ENCODE data around the gene PDP2.

DNA sequence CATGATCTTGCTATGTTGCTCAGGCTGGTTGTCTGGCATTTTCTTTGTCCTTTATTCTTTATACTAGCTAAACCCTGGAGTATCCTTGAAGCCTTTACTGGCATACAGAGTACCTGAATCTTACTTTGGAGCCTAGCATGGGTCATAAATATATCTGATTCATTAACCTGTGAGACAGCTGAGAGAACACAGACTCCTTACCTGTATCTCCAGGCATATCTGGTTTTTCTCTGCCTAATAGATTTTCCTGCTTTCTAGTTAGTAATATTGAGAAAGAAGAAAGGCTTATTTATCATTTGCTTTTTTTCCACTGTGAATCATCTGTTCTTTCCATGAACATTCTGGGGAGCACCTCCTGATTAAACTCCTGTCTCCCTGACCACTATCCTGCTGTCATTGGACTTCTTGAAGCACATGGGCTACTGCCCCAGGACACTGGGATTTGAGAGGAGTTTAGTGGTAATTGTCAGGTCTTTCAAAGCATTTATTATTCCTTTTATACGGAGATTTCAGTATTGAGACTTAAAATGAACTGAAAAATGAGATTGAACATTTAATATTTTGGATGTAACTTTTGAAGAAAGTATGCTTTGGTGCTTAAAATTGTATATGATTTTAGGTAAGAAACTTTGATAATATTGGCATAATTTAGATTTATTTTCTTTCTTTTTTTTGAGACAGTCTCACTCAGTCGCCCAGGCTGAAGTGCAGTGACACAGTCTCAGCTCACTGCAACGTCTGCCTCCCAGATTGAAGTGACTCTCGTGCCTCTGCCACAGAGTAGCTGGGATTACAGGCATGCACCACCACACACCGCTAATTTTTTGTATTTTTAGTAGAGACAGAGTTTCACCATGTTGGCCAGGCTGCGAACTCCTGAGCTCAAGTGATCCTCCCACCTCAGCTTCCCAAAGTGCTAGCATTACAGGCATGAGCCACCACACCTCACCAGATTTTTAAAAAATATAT is 8.6 kb downstream of the PDP2 start:
- no peak for TF ChIP-seq FOXM1 (IDR thresholded peaks at IDR 0.05; ENCODE audit: low read depth)
- no peak for TF ChIP-seq GABPA (IDR thresholded peaks at IDR 0.05; ENCODE audit: low read depth)
- no peak for TF ChIP-seq EZH2phosphoT487 (IDR thresholded peaks at IDR 0.05; ENCODE audit: borderline replicate concordance, low read depth)
- no peak for TF ChIP-seq POLR2AphosphoS5 (IDR thresholded peaks at IDR 0.05; ENCODE audit: low read depth, low read length)
